HCT116 (cell line): ENCODE measurements around the gene ZKSCAN4.

ENCODE experiments used
- EGR1 ChIP-seq: IDR thresholded peaks from 2 replicates; pipeline ENCODE4 v1.6.1; 2012; ENCODE audit warnings: low read depth
- POLR2A ChIP-seq: IDR thresholded peaks from 2 replicates; pipeline ENCODE4 v1.7.0; 2011; ENCODE audit warnings: borderline replicate concordance; ENCODE audit not compliant: insufficient read depth, insufficient read length; ENCODE audit errors: extremely low read depth
- SIN3A ChIP-seq: IDR thresholded peaks from 2 replicates; pipeline ENCODE4 v1.6.1; 2012; ENCODE audit warnings: low read depth
- TF ChIP-seq, protein P1 (sequence below): IDR thresholded peaks from 2 replicates; pipeline ENCODE4 v1.6.1; 2012

DNA sequence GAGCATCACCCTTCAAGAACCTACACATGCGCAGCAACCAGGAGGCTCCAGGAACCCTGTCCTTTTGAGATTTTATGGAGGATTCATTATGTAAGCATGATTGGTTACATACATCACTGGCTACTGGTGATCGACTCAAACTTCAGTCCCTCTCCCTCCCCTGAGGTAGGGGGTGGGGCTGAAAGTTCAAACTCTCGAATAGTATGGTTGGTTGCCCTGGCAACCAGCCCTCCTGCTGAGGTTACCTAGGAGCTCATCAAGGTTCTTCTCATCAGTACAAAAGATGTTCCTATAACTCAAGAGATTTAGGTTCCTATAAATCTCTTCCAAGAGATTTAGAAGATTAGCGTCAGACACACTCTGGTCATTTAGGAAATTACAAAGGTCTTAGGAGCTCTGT is 48.9 kb downstream of the ZKSCAN4 start:
- TF ChIP-seq, protein P1, sequence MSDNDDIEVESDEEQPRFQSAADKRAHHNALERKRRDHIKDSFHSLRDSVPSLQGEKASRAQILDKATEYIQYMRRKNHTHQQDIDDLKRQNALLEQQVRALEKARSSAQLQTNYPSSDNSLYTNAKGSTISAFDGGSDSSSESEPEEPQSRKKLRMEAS, result no peak
- TF ChIP-seq SIN3A (no peak), EGR1 (no peak), POLR2A (no peak)
